Osteocyte (in vitro differentiated cells): ENCODE results near the gene PAX2. TPM values are rescaled to one million over a fixed set of nuclear protein-coding genes. Genes with fewer than 3 reads are reported as not detected.
"Not testable (repeated sequence)": the region's sequence is repeated elsewhere in the genome, so short reads cannot be mapped to it uniquely, and the experiment has no call there.

Source experiments
- DNase-seq: peaks from one replicate; pipeline ENCODE4 v3.0.0; 2021; ENCODE audit warnings: mixed read lengths; ENCODE audit not compliant: unreplicated experiment; ENCODE audit errors: extremely low spot score
- H3K27ac Mint-ChIP-seq: one replicate; pipeline ENCODE4 v1.8.0; 2021; ENCODE audit warnings: mild to moderate bottlenecking, mixed read lengths; ENCODE audit not compliant: unreplicated experiment
- H3K27me3 Mint-ChIP-seq: one replicate; pipeline ENCODE4 v1.8.0; 2021; ENCODE audit warnings: mixed read lengths; ENCODE audit not compliant: unreplicated experiment
- H3K36me3 Mint-ChIP-seq: one replicate; pipeline ENCODE4 v1.8.0; 2021; ENCODE audit warnings: mixed read lengths; ENCODE audit not compliant: unreplicated experiment
- H3K4me1 Mint-ChIP-seq: one replicate; pipeline ENCODE4 v1.8.0; 2021; ENCODE audit warnings: mixed read lengths; ENCODE audit not compliant: unreplicated experiment
- H3K4me3 Mint-ChIP-seq: one replicate; pipeline ENCODE4 v1.8.0; 2021; ENCODE audit warnings: mild to moderate bottlenecking, moderate library complexity, mixed read lengths; ENCODE audit not compliant: unreplicated experiment
- H3K9me3 Mint-ChIP-seq: one replicate; pipeline ENCODE4 v1.8.0; 2021; ENCODE audit warnings: mixed read lengths; ENCODE audit not compliant: unreplicated experiment
- CTCF ChIP-seq: fragments of 200-600 bp; sonication (generic); IDR thresholded peaks from 2 replicates; pipeline ENCODE4 v1.5.0; 2021; ENCODE audit warnings: antibody characterized with exemption, mild to moderate bottlenecking, moderate library complexity
- long read RNA-seq: library from polyadenylated mRNA; unstranded; transcript quantifications from one replicate; pipeline ENCODE4 v2.0.0, GENCODE V29; 2021
- total RNA-seq: library from RNA; stranded (reverse); gene quantifications from 2 replicates; pipeline ENCODE4 v1.2.1, GENCODE V29; 2021

PAX2 gene
- 0.30 and 1.4 TPM in 2 replicates for total RNA-seq
- long read RNA-seq = 0 reads

DNA sequence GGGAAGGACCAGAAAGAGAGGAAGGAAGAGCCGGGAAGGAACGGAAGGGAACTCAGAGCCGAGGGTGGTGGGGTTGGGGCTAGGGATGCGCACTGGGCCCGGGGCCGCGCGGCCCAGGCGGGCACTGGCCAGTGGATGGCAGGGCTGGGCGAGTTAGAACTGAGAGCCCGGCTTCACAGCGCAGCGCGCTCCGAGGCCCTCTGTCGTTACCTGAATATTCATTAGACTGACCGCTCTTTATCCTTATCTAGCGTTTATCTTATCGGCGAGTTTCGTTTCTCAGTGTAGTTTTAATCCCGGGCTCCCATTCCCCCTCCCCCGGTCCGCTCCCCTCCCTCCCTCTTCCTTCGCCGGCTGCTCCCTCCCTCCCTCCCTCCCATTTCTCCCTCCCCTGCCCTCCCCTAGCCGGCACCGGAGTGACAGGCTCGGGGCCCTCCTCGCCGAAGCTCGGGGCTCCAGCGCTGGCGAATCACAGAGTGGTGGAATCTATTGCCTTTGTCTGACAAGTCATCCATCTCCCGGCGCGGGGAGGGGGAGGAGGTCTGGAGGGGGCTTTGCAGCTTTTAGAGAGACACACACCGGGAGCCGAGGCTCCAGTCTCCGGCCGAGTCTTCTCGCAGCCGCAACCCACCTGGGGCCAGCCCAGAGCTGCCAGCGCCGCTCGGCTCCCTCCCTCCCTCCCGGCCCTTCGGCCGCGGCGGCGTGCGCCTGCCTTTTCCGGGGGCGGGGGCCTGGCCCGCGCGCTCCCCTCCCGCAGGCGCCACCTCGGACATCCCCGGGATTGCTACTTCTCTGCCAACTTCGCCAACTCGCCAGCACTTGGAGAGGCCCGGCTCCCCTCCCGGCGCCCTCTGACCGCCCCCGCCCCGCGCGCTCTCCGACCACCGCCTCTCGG lies at the start of gene PAX2:
Gene PAX2 (plus strand): TSS at position 596 of the 895 bp plus-strand sequence. CDS start 679 bp downstream, outside the sequence.
- no peak for DNase-seq
- H3K4me3 Mint-ChIP-seq = peak within 1 kb of the TSS; percentile 63
- peaks cover 60% of the 10 kb centered on the region for H3K4me1 Mint-ChIP-seq
- no peaks in the 10 kb centered on the region for H3K36me3 Mint-ChIP-seq
- peaks cover 87% of the 10 kb centered on the region for H3K27me3 Mint-ChIP-seq
- H3K27ac Mint-ChIP-seq = no peak within 1 kb of the TSS
- H3K9me3 Mint-ChIP-seq = no peaks in the 10 kb centered on the region
- no peak for TF ChIP-seq CTCF

- Mint-ChIP-seq H3K4me3 (no peak overlapping the region), H3K4me1 (no peaks in the 10 kb centered on the region), H3K27ac (no peak overlapping the region), H3K27me3 (peaks cover 26% of the 10 kb centered on the region), H3K9me3 (no peaks in the 10 kb centered on the region), H3K36me3 (no peaks in the 10 kb centered on the region)
- TF ChIP-seq CTCF = no peak
- DNase-seq = no peak
These were observed 48.9 kb upstream of the PAX2 start for GRCh38 chr10:100696477-100696901.

- TF ChIP-seq CTCF = no peak
- Mint-ChIP-seq H3K27me3 (peaks cover 26% of the 10 kb centered on the region), H3K4me1 (no peaks in the 10 kb centered on the region), H3K36me3 (no peaks in the 10 kb centered on the region), H3K27ac (no peak overlapping the region), H3K9me3 (no peaks in the 10 kb centered on the region), H3K4me3 (no peak overlapping the region)
- DNase-seq = no peak
These were observed 48.3 kb upstream of the PAX2 start for GRCh38 chr10:100697070-100697469.

DNA sequence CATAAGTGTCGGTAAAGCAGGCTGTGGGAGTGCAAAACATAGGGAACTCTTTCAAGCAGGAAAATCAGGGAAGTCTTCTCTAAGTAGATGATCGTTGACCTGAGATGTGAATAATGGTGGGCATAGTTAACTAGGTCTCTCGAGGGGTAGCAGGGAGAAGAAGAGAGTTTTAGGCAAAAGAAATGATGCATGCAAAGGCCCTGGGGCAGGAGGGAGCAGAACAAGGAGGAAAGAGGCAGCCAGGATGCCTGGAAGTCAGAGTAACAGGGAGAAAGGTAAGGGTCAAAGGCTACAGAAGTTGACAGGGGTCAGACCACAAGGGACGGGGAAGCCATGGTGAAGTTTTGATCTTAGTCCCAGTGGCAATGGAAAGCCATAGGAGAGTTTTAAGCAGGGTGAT lies 47.8 kb upstream of the PAX2 start:
- Mint-ChIP-seq H3K4me3 (no peak overlapping the region), H3K4me1 (no peaks in the 10 kb centered on the region), H3K36me3 (no peaks in the 10 kb centered on the region), H3K27me3 (peaks cover 22% of the 10 kb centered on the region), H3K27ac (no peak overlapping the region), H3K9me3 (no peaks in the 10 kb centered on the region)
- no peak for TF ChIP-seq CTCF
- no peak for DNase-seq

GRCh38 chr10:100701704-100702103 lies 43.7 kb upstream of the PAX2 start:
- not testable (repeated sequence) for H3K4me1 Mint-ChIP-seq, H3K9me3 Mint-ChIP-seq, DNase-seq, H3K36me3 Mint-ChIP-seq, H3K27ac Mint-ChIP-seq, H3K4me3 Mint-ChIP-seq
- H3K27me3 Mint-ChIP-seq = peaks cover 29% of the 10 kb centered on the region
